MM.1S (cell line): ENCODE data around the gene SNCA.

Experiments
- DNase-seq: peaks from one replicate; pipeline ENCODE4 v3.0.0-alpha.2; 2015
- H2AFZ ChIP-seq: fragments of 300-600 bp; sonication (generic); 2 replicates; pipeline ENCODE4 v1.6.0; 2016; ENCODE audit warnings: antibody characterized with exemption, low read length
- H3F3A ChIP-seq: fragments of 300-600 bp; sonication (generic); 2 replicates; pipeline ENCODE4 v1.6.1; 2016; ENCODE audit warnings: mild to moderate bottlenecking, antibody characterized with exemption, low read length, moderate library complexity, mixed read lengths; ENCODE audit not compliant: insufficient read depth
- H3K27ac ChIP-seq: fragments of 300-600 bp; sonication (generic); 2 replicates; pipeline ENCODE4 v1.5.1; 2016; ENCODE audit warnings: mild to moderate bottlenecking, low read length
- H3K27me3 ChIP-seq: fragments of 300-600 bp; sonication (generic); replicated peaks from 2 replicates; pipeline ENCODE4 v1.6.0; 2016; ENCODE audit warnings: low read length; ENCODE audit not compliant: insufficient read depth
- H3K36me3 ChIP-seq: fragments of 300-600 bp; sonication (generic); replicated peaks from 2 replicates; pipeline ENCODE4 v1.6.1; 2016; ENCODE audit warnings: mild to moderate bottlenecking, low read length, mixed read lengths; ENCODE audit not compliant: insufficient read depth
- H3K4me1 ChIP-seq: fragments of 300-600 bp; sonication (generic); 2 replicates; pipeline ENCODE4 v1.6.1; 2016; ENCODE audit warnings: low read length, mixed read lengths
- H3K4me2 ChIP-seq: fragments of 300-600 bp; sonication (generic); 2 replicates; pipeline ENCODE4 v1.6.0; 2016; ENCODE audit warnings: low read depth, low read length
- H3K4me3 ChIP-seq: fragments of 300-600 bp; sonication (generic); 2 replicates; pipeline ENCODE4 v1.5.1; 2016; ENCODE audit warnings: low read length, mixed read lengths
- H3K79me2 ChIP-seq: fragments of 300-600 bp; sonication (generic); 2 replicates; pipeline ENCODE4 v1.6.1; 2016; ENCODE audit warnings: mixed run types, low read length, mixed read lengths
- H3K9ac ChIP-seq: fragments of 300-600 bp; sonication (generic); 2 replicates; pipeline ENCODE4 v1.6.1; 2016; ENCODE audit warnings: low read length, mixed read lengths
- H3K9me2 ChIP-seq: fragments of 300-600 bp; sonication (generic); replicated peaks from 2 replicates; pipeline ENCODE4 v1.6.1; 2016; ENCODE audit warnings: mild to moderate bottlenecking, low read length, mixed read lengths; ENCODE audit not compliant: insufficient read depth
- H3K9me3 ChIP-seq: fragments of 300-600 bp; sonication (generic); replicated peaks from 2 replicates; pipeline ENCODE4 v1.6.1; 2016; ENCODE audit warnings: mild to moderate bottlenecking, low read length, mixed read lengths; ENCODE audit not compliant: insufficient read depth
- H4K20me1 ChIP-seq: fragments of 300-600 bp; sonication (generic); 2 replicates; pipeline ENCODE4 v1.6.1; 2016; ENCODE audit warnings: mild to moderate bottlenecking, low read length, moderate library complexity, mixed read lengths; ENCODE audit not compliant: insufficient read depth
- EZH2 ChIP-seq: fragments of 300-600 bp; sonication (generic); optimal IDR thresholded peaks from 2 replicates; pipeline ENCODE3; 2017; ENCODE audit warnings: low read depth, mild to moderate bottlenecking, antibody characterized with exemption, low read length, mixed read lengths
- EZH2phosphoT487 ChIP-seq: fragments of 300-600 bp; sonication (generic); IDR thresholded peaks from 2 replicates; pipeline ENCODE4 v1.6.1; 2018; ENCODE audit warnings: antibody characterized with exemption, low read length
- TF ChIP-seq, protein P1 (sequence below): fragments of 300-600 bp; sonication (generic); IDR thresholded peaks from 2 replicates; pipeline ENCODE4 v1.5.1; 2016; ENCODE audit warnings: antibody characterized with exemption, low read length, mixed read lengths

Gene SNCA

DNA sequence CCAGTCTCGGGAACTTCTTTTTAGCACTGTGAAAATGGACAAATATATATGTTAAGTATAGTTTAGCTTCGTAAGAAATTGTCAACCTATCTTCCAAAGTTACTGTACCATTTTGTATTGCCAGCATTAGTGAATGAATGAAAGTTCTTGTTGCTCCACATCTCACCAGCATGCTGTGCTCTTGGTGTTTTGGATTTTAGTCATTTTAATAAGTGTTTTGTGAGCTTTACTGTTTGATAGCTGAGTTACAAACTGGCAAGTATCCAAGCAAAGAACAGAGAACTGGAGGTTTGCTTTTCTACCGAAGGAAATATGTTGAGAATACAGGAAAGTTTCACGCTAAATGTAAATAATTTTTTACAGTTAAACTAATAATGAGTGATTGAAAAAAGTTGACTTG, 33.0 kb downstream of the SNCA start:
- Histone ChIP-seq H3K36me3 (no peaks in the 10 kb centered on the region), H3K4me1 (no peaks in the 10 kb centered on the region), H4K20me1 (no peaks in the 10 kb centered on the region), H3F3A (no peaks in the 10 kb centered on the region), H3K27ac (no peak overlapping the region), H3K27me3 (no peaks in the 10 kb centered on the region), H3K9ac (no peak overlapping the region), H3K79me2 (no peaks in the 10 kb centered on the region), H3K9me3 (no peaks in the 10 kb centered on the region), H3K4me2 (no peak overlapping the region), H3K4me3 (no peak overlapping the region), H3K9me2 (no peaks in the 10 kb centered on the region), H2AFZ (no peak overlapping the region)
- no peak for DNase-seq
- TF ChIP-seq, protein P1, sequence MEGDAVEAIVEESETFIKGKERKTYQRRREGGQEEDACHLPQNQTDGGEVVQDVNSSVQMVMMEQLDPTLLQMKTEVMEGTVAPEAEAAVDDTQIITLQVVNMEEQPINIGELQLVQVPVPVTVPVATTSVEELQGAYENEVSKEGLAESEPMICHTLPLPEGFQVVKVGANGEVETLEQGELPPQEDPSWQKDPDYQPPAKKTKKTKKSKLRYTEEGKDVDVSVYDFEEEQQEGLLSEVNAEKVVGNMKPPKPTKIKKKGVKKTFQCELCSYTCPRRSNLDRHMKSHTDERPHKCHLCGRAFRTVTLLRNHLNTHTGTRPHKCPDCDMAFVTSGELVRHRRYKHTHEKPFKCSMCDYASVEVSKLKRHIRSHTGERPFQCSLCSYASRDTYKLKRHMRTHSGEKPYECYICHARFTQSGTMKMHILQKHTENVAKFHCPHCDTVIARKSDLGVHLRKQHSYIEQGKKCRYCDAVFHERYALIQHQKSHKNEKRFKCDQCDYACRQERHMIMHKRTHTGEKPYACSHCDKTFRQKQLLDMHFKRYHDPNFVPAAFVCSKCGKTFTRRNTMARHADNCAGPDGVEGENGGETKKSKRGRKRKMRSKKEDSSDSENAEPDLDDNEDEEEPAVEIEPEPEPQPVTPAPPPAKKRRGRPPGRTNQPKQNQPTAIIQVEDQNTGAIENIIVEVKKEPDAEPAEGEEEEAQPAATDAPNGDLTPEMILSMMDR: no peak
- no peak for TF ChIP-seq EZH2
- TF ChIP-seq EZH2phosphoT487: no peak

DNA sequence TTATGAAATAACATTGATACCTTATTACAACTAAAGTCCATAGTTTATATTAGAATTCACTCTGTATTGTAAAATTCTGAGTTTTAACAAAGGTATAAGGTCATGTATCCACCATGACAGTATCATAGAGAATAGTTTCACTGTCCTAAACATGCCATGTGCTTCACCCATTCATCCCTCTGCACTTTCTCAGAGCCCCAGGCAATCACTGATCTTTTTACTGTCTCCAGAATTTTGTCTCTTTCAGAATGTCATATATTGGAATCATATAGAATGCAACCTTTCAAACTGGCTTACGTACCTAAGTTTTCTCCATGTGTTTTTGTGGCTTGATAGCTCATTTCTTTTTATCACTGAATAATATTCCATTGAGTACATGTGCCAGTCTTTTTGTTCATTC, 33.9 kb downstream of the SNCA start:
- TF ChIP-seq, protein P1: no peak
- no peak for TF ChIP-seq EZH2phosphoT487
- no peak for TF ChIP-seq EZH2
- DNase-seq: no peak
- Histone ChIP-seq H3K9me3 (no peaks in the 10 kb centered on the region), H3F3A (no peaks in the 10 kb centered on the region), H3K36me3 (no peaks in the 10 kb centered on the region), H3K27me3 (no peaks in the 10 kb centered on the region), H3K9ac (no peak overlapping the region), H4K20me1 (no peaks in the 10 kb centered on the region), H3K27ac (no peak overlapping the region), H3K4me2 (no peak overlapping the region), H3K4me3 (no peak overlapping the region), H3K9me2 (no peaks in the 10 kb centered on the region), H3K79me2 (no peaks in the 10 kb centered on the region), H3K4me1 (no peaks in the 10 kb centered on the region), H2AFZ (no peak overlapping the region)

DNA sequence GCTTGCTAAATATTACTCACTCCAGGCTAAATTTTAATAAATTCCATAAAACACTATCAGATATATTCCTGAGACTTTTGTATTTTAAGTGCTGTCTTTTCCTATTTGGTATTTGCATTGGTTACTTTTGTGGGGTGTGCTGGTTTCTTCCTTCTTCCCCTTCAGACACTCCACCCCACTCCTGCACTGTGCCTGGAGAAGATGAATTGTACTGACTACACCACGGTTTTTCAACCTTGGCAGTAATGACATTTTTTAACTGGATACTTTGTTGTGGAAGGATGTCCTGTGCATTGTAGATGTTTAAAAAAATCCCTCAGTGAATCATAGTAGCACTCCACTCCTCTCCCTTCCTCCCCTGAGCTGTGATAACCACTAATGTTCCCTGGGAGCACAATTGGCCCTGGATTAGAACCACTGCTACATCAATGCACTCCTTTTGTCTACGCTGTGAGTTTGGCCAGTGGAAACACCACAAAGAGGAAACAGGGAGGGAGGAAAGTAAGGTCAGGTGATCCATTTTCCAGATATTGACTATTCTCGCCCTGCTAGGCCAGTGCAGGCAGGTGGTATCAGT, 36.3 kb downstream of the SNCA start:
- no peaks in the 10 kb centered on the region for H3K79me2 ChIP-seq
- H3K9ac ChIP-seq: no peak overlapping the region
- H3K9me3 ChIP-seq: no peaks in the 10 kb centered on the region
- H3K4me2 ChIP-seq: no peak overlapping the region
- DNase-seq: no peak
- H3F3A ChIP-seq: no peaks in the 10 kb centered on the region
- no peaks in the 10 kb centered on the region for H4K20me1 ChIP-seq
- no peak overlapping the region for H3K4me3 ChIP-seq
- H3K9me2 ChIP-seq: no peaks in the 10 kb centered on the region
- H3K36me3 ChIP-seq: no peaks in the 10 kb centered on the region
- H2AFZ ChIP-seq: no peak overlapping the region
- no peaks in the 10 kb centered on the region for H3K4me1 ChIP-seq
- TF ChIP-seq EZH2: no peak
- TF ChIP-seq, protein P1: no peak
- no peak for TF ChIP-seq EZH2phosphoT487
- no peaks in the 10 kb centered on the region for H3K27me3 ChIP-seq
- no peak overlapping the region for H3K27ac ChIP-seq
